GM10847 (cell line): ENCODE data around the gene MAP2K3.

ENCODE experiments used
- POLR2A ChIP-seq: IDR thresholded peaks from 2 replicates; pipeline ENCODE4 v1.6.1; 2011; ENCODE audit not compliant: insufficient read length; ENCODE audit errors: extremely low read depth

The MAP2K3 gene

GRCh38 chr17:21284319-21285163, at the start of gene MAP2K3:
MAP2K3 (plus strand) TSS chr17:21284711; CDS start chr17:21284921, 210 bp downstream.
- peak; percentile 79 for TF ChIP-seq POLR2A

DNA sequence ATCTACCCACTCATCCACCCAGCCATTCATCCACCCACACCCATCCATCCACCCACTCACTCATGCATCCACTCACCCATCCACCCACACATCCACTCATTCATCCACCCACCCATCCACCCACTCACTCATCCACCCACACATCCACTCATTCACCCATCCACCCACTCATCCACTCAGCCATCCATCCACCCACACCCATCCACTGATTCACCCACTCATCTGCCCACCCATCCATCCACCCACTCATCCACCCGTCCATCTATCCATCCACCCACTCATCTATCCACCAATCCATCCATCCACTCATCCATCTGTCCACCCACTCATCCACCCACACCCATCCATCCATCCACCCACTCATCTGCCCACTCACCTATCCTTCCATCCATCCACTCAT, 48.6 kb upstream of the MAP2K3 start:
- TF ChIP-seq POLR2A: no peak

- no peak for TF ChIP-seq POLR2A
Measured at GRCh38 chr17:21239680-21240368, 44.7 kb upstream of the MAP2K3 start.

DNA sequence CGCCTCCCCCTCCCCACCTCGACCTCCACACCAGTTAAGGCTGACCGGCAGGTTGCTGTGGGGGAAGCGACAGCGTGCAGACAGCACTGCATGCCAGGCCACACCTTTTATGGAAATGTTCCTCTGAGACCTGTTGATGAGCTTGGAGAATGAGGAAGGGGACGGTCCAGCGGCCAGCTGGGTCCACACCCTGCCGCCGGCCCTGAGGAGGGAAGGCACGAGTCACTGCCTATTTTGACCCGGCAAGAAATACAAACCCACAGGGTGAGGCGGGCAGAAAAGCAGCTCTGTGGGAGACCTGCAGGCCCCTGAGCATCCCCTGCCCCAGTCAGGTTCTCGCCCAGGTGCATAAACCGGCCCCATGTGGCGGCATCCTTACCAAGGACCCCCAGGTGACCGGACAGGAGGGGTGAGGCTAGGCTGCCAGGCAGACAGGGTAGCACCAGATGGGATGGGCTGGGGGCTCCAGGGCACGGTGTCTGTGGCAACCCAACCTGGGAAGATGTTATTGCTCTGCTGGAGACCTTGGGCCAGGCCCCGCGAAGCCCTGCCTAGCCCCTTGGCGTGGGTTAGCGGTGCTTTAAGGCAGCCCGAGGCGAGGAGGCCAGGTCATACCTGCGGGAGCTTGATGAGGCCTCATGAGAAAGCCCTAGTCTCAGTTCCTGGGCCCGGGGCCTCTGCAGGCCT, 44.0 kb upstream of the MAP2K3 start:
- no peak for TF ChIP-seq POLR2A

GRCh38 chr17:21241564-21241963, 42.9 kb upstream of the MAP2K3 start:
- no peak for TF ChIP-seq POLR2A

GRCh38 chr17:21242026-21242697, 42.3 kb upstream of the MAP2K3 start:
- no peak for TF ChIP-seq POLR2A

DNA sequence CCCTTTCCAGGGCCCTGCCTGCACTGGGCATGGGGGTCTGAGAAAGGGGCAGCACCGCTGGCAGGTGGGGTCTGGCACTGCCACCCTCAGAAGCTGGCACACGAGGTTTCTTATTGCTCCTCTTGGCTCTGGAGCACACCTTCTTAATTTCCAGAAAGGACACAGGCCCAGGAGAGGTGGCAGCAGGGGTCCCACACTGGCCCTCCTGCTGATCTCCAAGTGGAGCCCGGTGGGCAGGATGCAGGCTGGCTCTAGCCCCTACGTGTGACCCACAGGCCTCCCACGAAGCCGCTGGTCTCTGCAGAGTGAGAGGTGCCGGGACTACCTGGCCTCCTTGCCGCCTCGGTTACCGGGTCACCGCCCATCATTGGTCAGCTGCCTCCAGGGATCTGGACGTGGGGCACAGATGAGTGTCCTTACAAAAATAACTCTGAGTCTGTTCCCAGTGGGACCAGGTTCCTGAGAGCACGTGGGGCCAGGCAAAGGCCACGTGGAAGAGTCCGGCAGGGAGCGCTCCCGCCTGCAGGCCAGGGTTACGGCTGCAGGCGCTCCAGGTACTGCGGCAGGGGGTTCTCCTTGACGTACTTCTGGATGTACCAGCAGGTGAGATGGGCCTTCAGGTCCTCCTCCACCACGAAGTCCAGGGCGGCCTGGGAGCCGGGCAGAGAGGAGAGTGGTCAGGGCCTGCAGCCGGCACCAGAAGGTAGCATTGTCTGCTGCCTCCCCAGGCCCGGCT, 41.6 kb upstream of the MAP2K3 start:
- no peak for TF ChIP-seq POLR2A

DNA sequence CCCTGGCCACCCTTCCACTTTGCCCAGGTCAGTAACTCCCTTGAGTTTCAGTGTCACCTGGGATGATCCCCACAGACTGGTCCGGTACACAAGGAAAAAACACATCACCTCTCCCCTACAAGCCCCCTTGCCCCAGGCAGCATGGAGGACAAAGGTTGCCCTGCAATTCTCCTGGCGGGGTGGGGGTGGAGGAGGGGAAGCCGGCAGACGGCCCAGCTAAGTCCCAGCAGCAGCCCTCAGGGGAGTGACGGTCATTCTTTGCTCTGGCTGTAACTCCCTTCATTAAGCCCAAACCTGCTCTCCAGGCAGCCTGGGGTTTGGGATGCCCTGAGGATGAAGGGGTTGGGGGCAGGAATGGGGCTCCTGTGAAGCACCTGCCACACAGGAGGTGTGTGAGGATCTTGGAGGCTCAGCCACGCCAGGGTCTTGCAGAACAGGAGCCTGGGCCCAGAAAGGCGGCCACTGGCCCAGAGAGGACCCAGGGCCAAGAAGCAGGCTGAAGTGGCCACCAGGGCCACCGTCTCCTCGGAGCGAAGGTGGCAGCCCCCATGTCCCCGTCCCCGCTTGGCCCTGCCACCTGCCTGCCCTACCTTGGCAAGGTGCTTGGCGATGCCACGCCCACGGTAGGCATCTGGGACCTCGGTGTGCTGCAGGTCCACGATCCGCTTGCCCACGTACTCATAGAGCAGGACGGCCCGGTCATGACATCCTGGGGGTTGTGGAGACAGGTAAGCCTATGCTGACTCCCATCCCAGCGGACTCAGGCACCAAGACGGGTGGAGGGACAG, 40.8 kb upstream of the MAP2K3 start:
- TF ChIP-seq POLR2A: no peak

- no peak for TF ChIP-seq POLR2A
Measured at GRCh38 chr17:21245639-21246084, 38.8 kb upstream of the MAP2K3 start.

DNA sequence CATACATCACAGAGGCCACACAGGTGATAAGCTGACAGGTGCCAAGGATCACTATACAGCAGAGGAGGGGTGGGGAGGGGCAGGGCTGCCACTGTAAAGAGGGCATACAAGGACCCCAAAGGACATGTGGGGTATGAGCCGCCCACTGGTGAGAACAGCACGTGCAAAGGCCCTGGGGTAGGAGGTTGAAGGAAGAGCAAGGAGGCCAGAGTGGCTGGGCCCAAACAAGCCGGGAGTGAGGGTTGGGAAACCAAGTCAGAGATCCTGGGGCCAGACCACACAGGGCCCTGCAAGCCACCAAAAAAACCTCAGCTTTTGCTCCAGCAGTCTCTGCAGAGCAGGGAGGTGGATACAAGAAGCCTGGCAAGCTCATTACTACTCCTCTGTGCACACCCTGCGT, 37.8 kb upstream of the MAP2K3 start:
- TF ChIP-seq POLR2A: no peak

DNA sequence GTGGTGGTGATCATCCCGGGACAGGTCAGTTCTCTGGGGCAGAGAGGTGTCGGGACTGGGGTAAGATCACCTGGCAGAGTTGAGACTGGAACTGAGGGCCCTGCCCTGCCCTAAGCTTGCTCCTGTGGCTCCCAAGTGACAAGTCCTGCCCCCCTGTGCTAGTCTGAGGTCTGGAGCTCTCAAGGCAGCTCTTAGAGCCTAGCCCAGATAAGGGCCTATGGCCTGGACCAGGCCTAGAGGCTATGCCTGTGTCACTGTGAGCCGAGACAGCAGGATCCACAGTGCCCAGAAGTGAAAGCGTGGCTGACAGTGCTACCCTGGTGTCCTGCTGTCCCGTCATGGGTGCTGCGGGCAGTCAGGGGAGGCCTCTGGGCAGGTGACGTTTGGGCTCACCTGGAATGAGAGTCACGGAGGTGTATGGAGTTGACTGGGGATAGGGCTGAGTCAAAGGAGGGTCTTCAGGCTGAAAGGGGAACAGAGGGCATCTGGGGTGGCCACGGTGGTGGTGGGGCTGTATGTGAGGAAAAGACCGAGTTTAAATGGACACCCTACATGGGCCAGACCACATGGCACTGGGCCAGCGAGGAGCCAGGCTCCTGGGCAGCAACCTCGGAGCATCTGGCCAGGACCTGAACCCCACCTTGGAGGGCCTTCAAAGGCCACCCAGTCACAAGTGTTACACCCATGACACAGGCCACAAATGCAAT, 36.8 kb upstream of the MAP2K3 start:
- TF ChIP-seq POLR2A: no peak

DNA sequence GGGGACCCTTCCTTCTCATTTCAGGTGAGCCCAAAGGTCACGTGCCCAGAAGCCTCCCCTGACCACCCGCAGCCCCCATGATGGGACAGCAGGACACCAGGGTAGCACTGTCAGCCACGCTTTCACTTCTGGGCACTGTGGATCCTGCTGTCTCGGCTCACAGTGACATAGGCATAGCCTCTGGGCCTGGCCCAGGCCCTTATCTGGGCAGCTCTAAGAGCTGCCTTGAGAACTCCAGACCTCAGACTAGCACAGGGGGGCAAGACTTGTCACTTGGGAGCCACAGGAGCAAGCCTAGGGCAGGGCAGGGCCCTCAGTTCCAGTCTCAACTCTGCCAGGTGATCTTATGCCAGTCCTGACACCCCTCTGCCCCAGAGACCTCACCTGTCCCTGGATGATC, 36.0 kb upstream of the MAP2K3 start:
- no peak for TF ChIP-seq POLR2A

- TF ChIP-seq POLR2A: no peak
Measured at GRCh38 chr17:21249086-21249795, 35.3 kb upstream of the MAP2K3 start.
